ENCODE data around the gene MLN. TPM values are rescaled to one million over a fixed set of nuclear protein-coding genes. Genes with fewer than 3 reads are reported as not detected.
A peak's percentile ranks its signal among the peaks of the same experiment; 100 is the strongest.

MLN gene
- total RNA-seq, 1 donor = not detected

- no peak for TF ChIP-seq CTCF (IDR thresholded peaks at IDR 0.05; ENCODE audit: insufficient read depth, low read depth, low read length)
- DNase-seq (ENCODE audit: low read depth) = peak; percentile 64
- no peak overlapping the region for H3K4me3 ChIP-seq (ENCODE audit: low read depth, low read length)
Observed at GRCh38 chr6:33772082-33772830, 31.5 kb downstream of the MLN start.

- H3K4me3 ChIP-seq (ENCODE audit: low read depth, low read length) = peak overlapping the region; percentile 12
- peak; percentile 91 for TF ChIP-seq CTCF (IDR thresholded peaks at IDR 0.05; ENCODE audit: insufficient read depth, low read depth, low read length)
- DNase-seq (ENCODE audit: low read depth) = peak; percentile 97
Observed at GRCh38 chr6:33771146-33772081, 32.4 kb downstream of the MLN start.

GRCh38 chr6:33770833-33771145 lies 33.0 kb downstream of the MLN start:
- no peak overlapping the region for H3K4me3 ChIP-seq (ENCODE audit: low read depth, low read length)
- DNase-seq (ENCODE audit: low read depth) = no peak
- TF ChIP-seq CTCF (IDR thresholded peaks at IDR 0.05; ENCODE audit: insufficient read depth, low read depth, low read length) = no peak

GRCh38 chr6:33770124-33770832 lies 33.5 kb downstream of the MLN start:
- TF ChIP-seq CTCF (IDR thresholded peaks at IDR 0.05; ENCODE audit: insufficient read depth, low read depth, low read length) = no peak
- no peak for DNase-seq (ENCODE audit: low read depth)
- no peak overlapping the region for H3K4me3 ChIP-seq (ENCODE audit: low read depth, low read length)

GRCh38 chr6:33769248-33769821 lies 34.5 kb downstream of the MLN start:
- no peak for TF ChIP-seq CTCF (IDR thresholded peaks at IDR 0.05; ENCODE audit: insufficient read depth, low read depth, low read length)
- DNase-seq (ENCODE audit: low read depth) = no peak

GRCh38 chr6:33768644-33769120 lies 35.1 kb downstream of the MLN start:
- DNase-seq (ENCODE audit: low read depth) = peak; percentile 84
- H3K4me3 ChIP-seq (ENCODE audit: low read depth, low read length) = no peak overlapping the region
- peak; percentile 95 for TF ChIP-seq CTCF (IDR thresholded peaks at IDR 0.05; ENCODE audit: insufficient read depth, low read depth, low read length)

More at GRCh38 chr6:33769248-33769821, 34.5 kb downstream of the MLN start:
- no peak overlapping the region for H3K4me3 ChIP-seq (ENCODE audit: low read depth, low read length)

Measured in fibroblast of villous mesenchyme (primary cell).